SK-N-SH treated with all-trans-retinoic acid at 6 μM for 48 hours (cell line): ENCODE measurements around the gene B4GALNT3.

Experiments used
- ATAC-seq: fragments of 200-7000 bp; cut with Tn5 transposase; 3 replicates; pipeline ENCODE4 v1.9.1; 2020; ENCODE audit warnings: mild to moderate bottlenecking, moderate library complexity
- ARNTL ChIP-seq: fragments of 450-650 bp; formaldehyde crosslinking; IDR thresholded peaks from 2 replicates; pipeline ENCODE4 v1.5.0; 2020; ENCODE audit warnings: low read depth, mild to moderate bottlenecking, moderate library complexity, borderline replicate concordance
- CSDC2 ChIP-seq: fragments of 250-450 bp; sonication (Bioruptor Pico); IDR thresholded peaks from 2 replicates; pipeline ENCODE4 v1.5.0; 2020; ENCODE audit warnings: mild to moderate bottlenecking, moderate library complexity
- ESRRG ChIP-seq: fragments of 250-450 bp; sonication (Bioruptor Pico); IDR thresholded peaks from 2 replicates; pipeline ENCODE4 v1.6.1; 2021; ENCODE audit warnings: mild to moderate bottlenecking
- GLIS3 ChIP-seq: fragments of 250-450 bp; sonication (Bioruptor Pico); IDR thresholded peaks from 2 replicates; pipeline ENCODE4 v1.5.0; 2020; ENCODE audit warnings: mild to moderate bottlenecking, moderate library complexity
- ISL1 ChIP-seq: fragments of 250-450 bp; sonication (Bioruptor Pico); IDR thresholded peaks from 2 replicates; pipeline ENCODE4 v2.1.2; 2022; ENCODE audit warnings: mild to moderate bottlenecking, moderate library complexity
- OSR1 ChIP-seq: fragments of 250-450 bp; sonication (Bioruptor Pico); IDR thresholded peaks from 2 replicates; pipeline ENCODE4 v1.8.0; 2022; ENCODE audit warnings: moderate library complexity, mild to moderate bottlenecking, inconsistent platforms
- PPARA ChIP-seq: fragments of 250-450 bp; sonication (Bioruptor Pico); IDR thresholded peaks from 2 replicates; pipeline ENCODE4 v1.5.0; 2020; ENCODE audit warnings: mild to moderate bottlenecking, borderline replicate concordance
- RARB ChIP-seq: fragments of 250-450 bp; sonication (Bioruptor Pico); IDR thresholded peaks from 2 replicates; pipeline ENCODE4 v1.8.0; 2021; ENCODE audit warnings: mild to moderate bottlenecking, moderate library complexity
- SNAI2 ChIP-seq: fragments of 250-450 bp; sonication (Bioruptor Pico); IDR thresholded peaks from 2 replicates; pipeline ENCODE4 v1.5.0; 2020; ENCODE audit warnings: mild to moderate bottlenecking, moderate library complexity
- TCF4 ChIP-seq: fragments of 250-450 bp; sonication (Bioruptor Pico); IDR thresholded peaks from 2 replicates; pipeline ENCODE4 v1.8.0; 2021; ENCODE audit warnings: mild to moderate bottlenecking, moderate library complexity, borderline replicate concordance
- TOX ChIP-seq: fragments of 250-450 bp; sonication (Bioruptor Pico); IDR thresholded peaks from 2 replicates; pipeline ENCODE4 v1.8.0; 2021; ENCODE audit warnings: mild to moderate bottlenecking, moderate library complexity, borderline replicate concordance
- ZC3H10 ChIP-seq: fragments of 250-450 bp; sonication (Bioruptor Pico); IDR thresholded peaks from 2 replicates; pipeline ENCODE4 v1.5.1; 2021; ENCODE audit warnings: mild to moderate bottlenecking, moderate library complexity
- ZFP30 ChIP-seq: fragments of 450-650 bp; formaldehyde crosslinking; IDR thresholded peaks from 2 replicates; pipeline ENCODE4 v1.5.0; 2022; ENCODE audit warnings: mild to moderate bottlenecking, moderate library complexity
- ZNF565 ChIP-seq: fragments of 450-650 bp; formaldehyde crosslinking; conservative IDR thresholded peaks from 2 replicates; pipeline ENCODE4 v1.5.0; 2020; ENCODE audit warnings: low read depth, mild to moderate bottlenecking, moderate library complexity
- ZNF70 ChIP-seq: fragments of 450-650 bp; formaldehyde crosslinking; IDR thresholded peaks from 2 replicates; pipeline ENCODE4 v1.5.0; 2020; ENCODE audit warnings: mild to moderate bottlenecking, moderate library complexity
- ZNF8 ChIP-seq: fragments of 450-650 bp; formaldehyde crosslinking; IDR thresholded peaks from 2 replicates; pipeline ENCODE4 v1.5.0; 2020; ENCODE audit warnings: mild to moderate bottlenecking, moderate library complexity
- TF ChIP-seq, protein P1 (sequence below): fragments of 250-450 bp; sonication (Bioruptor Pico); IDR thresholded peaks from 2 replicates; pipeline ENCODE4 v1.8.0; 2021; ENCODE audit warnings: low read depth, mild to moderate bottlenecking, moderate library complexity, borderline replicate concordance
- TF ChIP-seq, protein P2 (sequence below): fragments of 250-450 bp; sonication (Bioruptor Pico); IDR thresholded peaks from 2 replicates; pipeline ENCODE4 v1.5.1; 2020; ENCODE audit warnings: low read depth, mild to moderate bottlenecking, moderate library complexity
- TF ChIP-seq, protein P3 (sequence below): fragments of 250-450 bp; sonication (Bioruptor Pico); IDR thresholded peaks from 2 replicates; pipeline ENCODE4 v1.5.1; 2021; ENCODE audit warnings: mild to moderate bottlenecking, moderate library complexity

B4GALNT3 gene

DNA sequence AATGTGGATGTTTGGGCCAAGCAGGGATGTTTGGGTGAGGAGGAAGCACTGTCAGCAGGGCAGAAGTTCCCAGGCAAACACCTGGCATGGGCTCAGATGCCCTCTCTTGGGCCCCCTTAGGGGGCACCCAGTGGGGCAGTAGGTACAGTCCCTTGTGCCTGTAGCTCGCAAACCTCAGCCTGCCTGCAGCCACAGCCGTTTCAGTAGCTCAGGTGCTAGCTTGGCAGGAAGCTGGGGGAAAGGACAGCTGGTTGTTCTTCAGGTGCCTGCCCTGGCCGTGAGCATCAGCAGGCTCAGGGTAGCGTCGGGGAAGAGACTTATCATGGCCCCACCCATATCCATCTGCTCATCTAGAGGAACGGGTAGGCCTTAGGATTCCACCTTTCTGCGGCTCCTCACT is 67.5 kb downstream of the B4GALNT3 start:
- TF ChIP-seq ISL1 (CRISPR knock-in tag) (no peak), ZC3H10 (CRISPR knock-in tag) (no peak)
- TF ChIP-seq, all 23 proteins: peak for 0
- no peak for ATAC-seq

DNA sequence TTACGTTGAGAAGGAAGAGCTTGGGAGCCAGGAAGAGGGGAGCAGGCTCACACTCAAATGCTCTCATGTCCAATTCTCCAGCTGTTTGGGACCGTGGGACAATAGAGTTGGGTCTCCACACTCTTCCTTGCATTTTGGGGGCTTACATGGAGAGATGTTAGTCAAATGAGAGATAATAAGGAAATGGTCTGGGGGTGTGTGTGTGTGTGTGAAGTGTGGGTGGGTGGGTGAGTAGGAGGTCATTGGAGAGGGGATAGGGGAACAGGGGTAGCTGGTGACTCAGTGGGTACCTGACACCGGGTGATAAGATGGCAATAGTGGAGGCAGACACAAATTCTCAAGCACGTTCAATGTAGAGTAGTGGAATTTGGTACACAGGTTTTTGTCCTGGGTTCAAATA is 68.0 kb downstream of the B4GALNT3 start:
- ATAC-seq = no peak
- TF ChIP-seq TCF4 (CRISPR knock-in tag) = no peak
- no peak for TF ChIP-seq TOX (CRISPR knock-in tag)
- TF ChIP-seq, protein P1, sequence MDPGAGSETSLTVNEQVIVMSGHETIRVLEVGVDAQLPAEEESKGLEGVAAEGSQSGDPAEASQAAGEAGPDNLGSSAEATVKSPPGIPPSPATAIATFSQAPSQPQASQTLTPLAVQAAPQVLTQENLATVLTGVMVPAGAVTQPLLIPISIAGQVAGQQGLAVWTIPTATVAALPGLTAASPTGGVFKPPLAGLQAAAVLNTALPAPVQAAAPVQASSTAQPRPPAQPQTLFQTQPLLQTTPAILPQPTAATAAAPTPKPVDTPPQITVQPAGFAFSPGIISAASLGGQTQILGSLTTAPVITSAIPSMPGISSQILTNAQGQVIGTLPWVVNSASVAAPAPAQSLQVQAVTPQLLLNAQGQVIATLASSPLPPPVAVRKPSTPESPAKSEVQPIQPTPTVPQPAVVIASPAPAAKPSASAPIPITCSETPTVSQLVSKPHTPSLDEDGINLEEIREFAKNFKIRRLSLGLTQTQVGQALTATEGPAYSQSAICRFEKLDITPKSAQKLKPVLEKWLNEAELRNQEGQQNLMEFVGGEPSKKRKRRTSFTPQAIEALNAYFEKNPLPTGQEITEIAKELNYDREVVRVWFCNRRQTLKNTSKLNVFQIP (CRISPR knock-in tag) = no peak
- TF ChIP-seq, protein P2, sequence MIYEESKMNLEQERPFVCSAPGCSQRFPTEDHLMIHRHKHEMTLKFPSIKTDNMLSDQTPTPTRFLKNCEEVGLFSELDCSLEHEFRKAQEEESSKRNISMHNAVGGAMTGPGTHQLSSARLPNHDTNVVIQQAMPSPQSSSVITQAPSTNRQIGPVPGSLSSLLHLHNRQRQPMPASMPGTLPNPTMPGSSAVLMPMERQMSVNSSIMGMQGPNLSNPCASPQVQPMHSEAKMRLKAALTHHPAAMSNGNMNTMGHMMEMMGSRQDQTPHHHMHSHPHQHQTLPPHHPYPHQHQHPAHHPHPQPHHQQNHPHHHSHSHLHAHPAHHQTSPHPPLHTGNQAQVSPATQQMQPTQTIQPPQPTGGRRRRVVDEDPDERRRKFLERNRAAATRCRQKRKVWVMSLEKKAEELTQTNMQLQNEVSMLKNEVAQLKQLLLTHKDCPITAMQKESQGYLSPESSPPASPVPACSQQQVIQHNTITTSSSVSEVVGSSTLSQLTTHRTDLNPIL (CRISPR knock-in tag) = no peak
- no peak for TF ChIP-seq CSDC2 (CRISPR knock-in tag)
- no peak for TF ChIP-seq GLIS3 (CRISPR knock-in tag)
- TF ChIP-seq PPARA = no peak
- no peak for TF ChIP-seq RARB

DNA sequence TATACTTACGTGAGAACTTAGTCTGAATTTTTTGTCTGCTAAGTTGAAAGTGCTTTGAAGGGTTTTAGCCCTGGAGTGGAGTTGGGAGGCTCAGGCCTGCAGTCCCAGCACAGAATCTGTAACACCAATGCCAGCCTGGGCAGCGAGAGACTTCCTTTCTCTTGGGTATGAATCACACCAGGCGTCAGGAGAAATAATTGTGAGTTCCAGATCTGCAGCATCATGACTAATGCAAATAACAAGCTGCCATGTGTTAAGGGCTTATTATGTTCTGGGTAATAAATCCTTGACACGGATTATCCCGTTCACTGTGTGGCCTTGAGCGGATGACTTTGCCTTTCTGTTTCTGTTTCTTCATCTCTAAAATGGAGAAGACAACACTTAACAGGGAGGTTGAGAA is 70.6 kb downstream of the B4GALNT3 start:
- ATAC-seq = no peak
- TF ChIP-seq SNAI2 (CRISPR knock-in tag) = no peak
- TF ChIP-seq, protein P2 (CRISPR knock-in tag) = no peak
- no peak for TF ChIP-seq GLIS3 (CRISPR knock-in tag)
- TF ChIP-seq ARNTL (CRISPR knock-in tag) = no peak
- TF ChIP-seq, protein P3, sequence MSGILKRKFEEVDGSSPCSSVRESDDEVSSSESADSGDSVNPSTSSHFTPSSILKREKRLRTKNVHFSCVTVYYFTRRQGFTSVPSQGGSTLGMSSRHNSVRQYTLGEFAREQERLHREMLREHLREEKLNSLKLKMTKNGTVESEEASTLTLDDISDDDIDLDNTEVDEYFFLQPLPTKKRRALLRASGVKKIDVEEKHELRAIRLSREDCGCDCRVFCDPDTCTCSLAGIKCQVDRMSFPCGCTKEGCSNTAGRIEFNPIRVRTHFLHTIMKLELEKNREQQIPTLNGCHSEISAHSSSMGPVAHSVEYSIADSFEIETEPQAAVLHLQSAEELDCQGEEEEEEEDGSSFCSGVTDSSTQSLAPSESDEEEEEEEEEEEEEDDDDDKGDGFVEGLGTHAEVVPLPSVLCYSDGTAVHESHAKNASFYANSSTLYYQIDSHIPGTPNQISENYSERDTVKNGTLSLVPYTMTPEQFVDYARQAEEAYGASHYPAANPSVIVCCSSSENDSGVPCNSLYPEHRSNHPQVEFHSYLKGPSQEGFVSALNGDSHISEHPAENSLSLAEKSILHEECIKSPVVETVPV (CRISPR knock-in tag) = no peak
- no peak for TF ChIP-seq CSDC2 (CRISPR knock-in tag)
- no peak for TF ChIP-seq ESRRG (CRISPR knock-in tag)
- TF ChIP-seq PPARA = no peak
- no peak for TF ChIP-seq ZNF565 (CRISPR knock-in tag)
- TF ChIP-seq OSR1 (CRISPR knock-in tag) = no peak
- no peak for TF ChIP-seq ISL1 (CRISPR knock-in tag)
- TF ChIP-seq ZC3H10 (CRISPR knock-in tag) = no peak
- TF ChIP-seq TCF4 (CRISPR knock-in tag) = no peak
- TF ChIP-seq, protein P1 (CRISPR knock-in tag) = no peak
- no peak for TF ChIP-seq ZFP30

DNA sequence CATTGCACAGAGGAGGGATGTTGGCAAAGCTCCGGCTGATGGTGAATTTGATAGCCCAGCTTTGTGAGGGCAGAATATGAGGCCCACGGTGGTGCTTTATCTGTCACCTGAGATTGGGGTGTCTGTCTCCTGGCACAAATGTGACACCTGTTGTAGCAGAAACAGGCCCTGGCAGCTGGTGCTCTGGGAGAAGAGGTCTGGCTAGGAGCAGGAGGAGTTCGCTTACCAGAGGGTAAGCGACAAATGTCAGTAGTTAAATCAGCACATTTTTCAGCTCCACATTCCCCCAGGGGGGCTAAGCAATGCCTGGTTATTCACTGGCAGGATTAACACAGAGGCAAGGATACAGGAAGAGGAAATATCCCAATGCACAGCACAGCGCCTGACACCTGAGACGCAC is 71.1 kb downstream of the B4GALNT3 start:
- ATAC-seq = no peak
- TF ChIP-seq ZNF8 (CRISPR knock-in tag) (no peak), ZNF70 (CRISPR knock-in tag) (no peak), TOX (CRISPR knock-in tag) (no peak)
- TF ChIP-seq, protein P3 (CRISPR knock-in tag) = no peak
